ENCODE measurements around the gene SLC44A1. TPM values are rescaled to one million over a fixed set of nuclear protein-coding genes. Genes with fewer than 3 reads are reported as not detected.

Gene SLC44A1
- total and polyA plus RNA-seq, 10 of the 15 experiments (the other 5 are each of a cell fraction or from before 2014, with no cell fraction given) = 2.4 to 21.2 (median 12.4) TPM

- TF ChIP-seq IKZF2 (IDR thresholded peaks at IDR 0.05) (peak; percentile 74 to 80), ZNF622 (IDR thresholded peaks at IDR 0.05) (no peak), MEF2B (IDR thresholded peaks at IDR 0.05; ENCODE audit: partially characterized antibody, poor library complexity, severe bottlenecking) (no peak), ATF7 (IDR thresholded peaks at IDR 0.05; ENCODE audit: low read depth) (no peak), MYC (IDR thresholded peaks at IDR 0.05; ENCODE audit: insufficient read depth, insufficient read length, insufficient replicate concordance, low read length, severe bottlenecking) (no peak), ZNF24 (IDR thresholded peaks at IDR 0.05) (peak; percentile 66; the same call in 1 of the 2 replicates), CBX3 (IDR thresholded peaks at IDR 0.05; ENCODE audit: borderline replicate concordance, low read depth) (no peak), RELA (IDR thresholded peaks at IDR 0.05; ENCODE audit: borderline replicate concordance, partially characterized antibody) (no peak), ESRRA (IDR thresholded peaks at IDR 0.05; ENCODE audit: low read length) (no peak), SIX5 (IDR thresholded peaks at IDR 0.05; ENCODE audit: low read depth, low read length, severe bottlenecking) (no peak), BACH1 (IDR thresholded peaks at IDR 0.05; ENCODE audit: borderline replicate concordance) (no peak), TCF12 (IDR thresholded peaks at IDR 0.05; ENCODE audit: low read depth, low read length) (no peak), RCOR1 (conservative IDR thresholded peaks at IDR 0.05; ENCODE audit: low read depth, low read length) (no peak), YY1 (IDR thresholded peaks at IDR 0.05; ENCODE audit: low read depth, low read length) (peak; percentile 23; the same call in 1 of the 2 replicates), TCF7 (IDR thresholded peaks at IDR 0.05; ENCODE audit: borderline replicate concordance) (no peak), MLLT1 (IDR thresholded peaks at IDR 0.05) (no peak), NFIC (IDR thresholded peaks at IDR 0.05; ENCODE audit: low read depth, low read length) (peak; percentile 56; the same call in 1 of the 2 replicates), EP300 (IDR thresholded peaks at IDR 0.05; ENCODE audit: borderline replicate concordance in 1 of 2, control insufficient read depth in 1 of 2, low read depth in 2 of 2, low read length in 2 of 2) (peak in 1 of 2 experiments; percentile 48; a peak in 1 of 4 replicates), CHD4 (IDR thresholded peaks at IDR 0.05) (no peak), TBL1XR1 (IDR thresholded peaks at IDR 0.05; ENCODE audit: low read depth, low read length) (no peak)
- TF ChIP-seq, protein P1, sequence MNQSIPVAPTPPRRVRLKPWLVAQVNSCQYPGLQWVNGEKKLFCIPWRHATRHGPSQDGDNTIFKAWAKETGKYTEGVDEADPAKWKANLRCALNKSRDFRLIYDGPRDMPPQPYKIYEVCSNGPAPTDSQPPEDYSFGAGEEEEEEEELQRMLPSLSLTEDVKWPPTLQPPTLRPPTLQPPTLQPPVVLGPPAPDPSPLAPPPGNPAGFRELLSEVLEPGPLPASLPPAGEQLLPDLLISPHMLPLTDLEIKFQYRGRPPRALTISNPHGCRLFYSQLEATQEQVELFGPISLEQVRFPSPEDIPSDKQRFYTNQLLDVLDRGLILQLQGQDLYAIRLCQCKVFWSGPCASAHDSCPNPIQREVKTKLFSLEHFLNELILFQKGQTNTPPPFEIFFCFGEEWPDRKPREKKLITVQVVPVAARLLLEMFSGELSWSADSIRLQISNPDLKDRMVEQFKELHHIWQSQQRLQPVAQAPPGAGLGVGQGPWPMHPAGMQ (IDR thresholded peaks at IDR 0.05; ENCODE audit: borderline replicate concordance) = no peak
- TF ChIP-seq, protein P2, sequence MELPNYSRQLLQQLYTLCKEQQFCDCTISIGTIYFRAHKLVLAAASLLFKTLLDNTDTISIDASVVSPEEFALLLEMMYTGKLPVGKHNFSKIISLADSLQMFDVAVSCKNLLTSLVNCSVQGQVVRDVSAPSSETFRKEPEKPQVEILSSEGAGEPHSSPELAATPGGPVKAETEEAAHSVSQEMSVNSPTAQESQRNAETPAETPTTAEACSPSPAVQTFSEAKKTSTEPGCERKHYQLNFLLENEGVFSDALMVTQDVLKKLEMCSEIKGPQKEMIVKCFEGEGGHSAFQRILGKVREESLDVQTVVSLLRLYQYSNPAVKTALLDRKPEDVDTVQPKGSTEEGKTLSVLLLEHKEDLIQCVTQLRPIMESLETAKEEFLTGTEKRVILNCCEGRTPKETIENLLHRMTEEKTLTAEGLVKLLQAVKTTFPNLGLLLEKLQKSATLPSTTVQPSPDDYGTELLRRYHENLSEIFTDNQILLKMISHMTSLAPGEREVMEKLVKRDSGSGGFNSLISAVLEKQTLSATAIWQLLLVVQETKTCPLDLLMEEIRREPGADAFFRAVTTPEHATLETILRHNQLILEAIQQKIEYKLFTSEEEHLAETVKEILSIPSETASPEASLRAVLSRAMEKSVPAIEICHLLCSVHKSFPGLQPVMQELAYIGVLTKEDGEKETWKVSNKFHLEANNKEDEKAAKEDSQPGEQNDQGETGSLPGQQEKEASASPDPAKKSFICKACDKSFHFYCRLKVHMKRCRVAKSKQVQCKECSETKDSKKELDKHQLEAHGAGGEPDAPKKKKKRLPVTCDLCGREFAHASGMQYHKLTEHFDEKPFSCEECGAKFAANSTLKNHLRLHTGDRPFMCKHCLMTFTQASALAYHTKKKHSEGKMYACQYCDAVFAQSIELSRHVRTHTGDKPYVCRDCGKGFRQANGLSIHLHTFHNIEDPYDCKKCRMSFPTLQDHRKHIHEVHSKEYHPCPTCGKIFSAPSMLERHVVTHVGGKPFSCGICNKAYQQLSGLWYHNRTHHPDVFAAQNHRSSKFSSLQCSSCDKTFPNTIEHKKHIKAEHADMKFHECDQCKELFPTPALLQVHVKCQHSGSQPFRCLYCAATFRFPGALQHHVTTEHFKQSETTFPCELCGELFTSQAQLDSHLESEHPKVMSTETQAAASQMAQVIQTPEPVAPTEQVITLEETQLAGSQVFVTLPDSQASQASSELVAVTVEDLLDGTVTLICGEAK (IDR thresholded peaks at IDR 0.05; ENCODE audit: borderline replicate concordance) = no peak
- TF ChIP-seq, protein P3, sequence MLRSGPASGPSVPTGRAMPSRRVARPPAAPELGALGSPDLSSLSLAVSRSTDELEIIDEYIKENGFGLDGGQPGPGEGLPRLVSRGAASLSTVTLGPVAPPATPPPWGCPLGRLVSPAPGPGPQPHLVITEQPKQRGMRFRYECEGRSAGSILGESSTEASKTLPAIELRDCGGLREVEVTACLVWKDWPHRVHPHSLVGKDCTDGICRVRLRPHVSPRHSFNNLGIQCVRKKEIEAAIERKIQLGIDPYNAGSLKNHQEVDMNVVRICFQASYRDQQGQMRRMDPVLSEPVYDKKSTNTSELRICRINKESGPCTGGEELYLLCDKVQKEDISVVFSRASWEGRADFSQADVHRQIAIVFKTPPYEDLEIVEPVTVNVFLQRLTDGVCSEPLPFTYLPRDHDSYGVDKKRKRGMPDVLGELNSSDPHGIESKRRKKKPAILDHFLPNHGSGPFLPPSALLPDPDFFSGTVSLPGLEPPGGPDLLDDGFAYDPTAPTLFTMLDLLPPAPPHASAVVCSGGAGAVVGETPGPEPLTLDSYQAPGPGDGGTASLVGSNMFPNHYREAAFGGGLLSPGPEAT (IDR thresholded peaks at IDR 0.05; ENCODE audit: low read depth) = peak; percentile 51; the same call in 1 of the 2 replicates
These were observed 141.0 kb downstream of the SLC44A1 start (continued) for GRCh38 chr9:105385381-105385985.

Measured in GM12878 (cell line).